HTR-8/SVneo (cell line): ENCODE results near the gene DEFB126.
"Not testable (repeated sequence)": the region's sequence is repeated elsewhere in the genome, so short reads cannot be mapped to it uniquely, and the experiment has no call there.

Experiments used
- DNase-seq: peaks from one replicate; pipeline ENCODE4 v3.0.0; 2011; ENCODE audit warnings: low spot score, mixed read lengths; ENCODE audit not compliant: insufficient read length
- FAIRE-seq: peaks from 2 replicates; lab custom pipeline; 2011; peaks lifted over from hg19 to GRCh38; lab: Jason Lieb, UNC

Gene DEFB126, protein sequence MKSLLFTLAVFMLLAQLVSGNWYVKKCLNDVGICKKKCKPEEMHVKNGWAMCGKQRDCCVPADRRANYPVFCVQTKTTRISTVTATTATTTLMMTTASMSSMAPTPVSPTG

DNA sequence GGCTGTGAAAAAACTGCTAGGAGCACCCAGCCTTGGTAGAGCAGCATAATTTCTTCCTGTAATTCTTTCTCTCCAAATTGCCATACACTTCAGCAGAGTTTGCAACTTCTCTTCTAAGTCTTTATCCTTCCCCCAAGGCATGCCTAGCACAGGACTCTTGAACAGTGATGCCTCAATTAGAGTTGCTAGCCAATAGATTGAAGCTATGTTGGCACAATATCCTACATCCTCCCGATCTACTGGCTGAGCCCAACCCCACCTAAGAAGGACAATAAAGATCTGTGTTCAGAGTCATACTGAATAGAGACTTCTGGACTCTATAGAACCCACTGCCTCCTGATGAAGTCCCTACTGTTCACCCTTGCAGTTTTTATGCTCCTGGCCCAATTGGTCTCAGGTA lies at the start of gene DEFB126:
Gene DEFB126 (plus strand): TSS at position 301 of the 400 bp plus-strand sequence. CDS start 39 bp downstream, at position 340.
- no peak for FAIRE-seq
- no peak for DNase-seq

DNA sequence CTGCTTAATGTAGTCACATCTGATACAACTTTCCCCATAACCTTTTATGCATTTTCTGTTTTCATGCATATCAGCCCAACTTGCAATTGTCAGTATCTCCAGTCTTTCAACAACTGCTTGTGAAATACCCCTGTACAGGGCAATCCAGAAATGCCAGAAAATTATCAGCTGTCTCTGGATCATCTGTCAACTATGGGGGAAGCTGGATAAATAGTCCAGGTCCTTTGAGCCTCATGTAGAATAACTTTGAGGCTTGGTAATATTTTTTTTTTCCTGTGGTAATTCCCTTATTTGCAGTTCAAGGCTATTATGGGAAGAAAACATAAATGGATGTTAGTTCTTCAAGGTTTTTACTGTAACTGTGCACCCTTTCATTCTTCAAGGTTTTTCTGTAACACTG lies 48.7 kb upstream of the DEFB126 start:
- DNase-seq (no peak), FAIRE-seq (no peak)

DNA sequence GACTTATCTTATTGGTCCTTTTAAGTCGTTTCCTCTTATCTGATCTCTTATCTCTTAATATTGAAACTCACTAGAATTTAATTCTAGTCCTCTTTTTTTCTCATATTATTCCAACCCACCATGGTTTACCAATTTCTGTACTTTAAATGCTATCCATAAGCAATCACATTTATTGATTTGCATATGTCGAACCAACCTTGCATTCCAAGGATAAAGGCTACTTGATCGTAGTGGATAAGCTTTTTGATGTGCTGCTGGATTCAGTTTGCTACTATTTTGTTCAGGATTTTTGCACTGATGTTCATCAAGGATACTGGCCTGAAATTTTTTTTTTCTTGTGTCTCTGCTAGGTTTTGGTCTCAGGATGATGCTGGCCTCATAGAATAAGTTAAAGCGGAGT lies 47.2 kb upstream of the DEFB126 start:
- no peak for DNase-seq
- no peak for FAIRE-seq

DNA sequence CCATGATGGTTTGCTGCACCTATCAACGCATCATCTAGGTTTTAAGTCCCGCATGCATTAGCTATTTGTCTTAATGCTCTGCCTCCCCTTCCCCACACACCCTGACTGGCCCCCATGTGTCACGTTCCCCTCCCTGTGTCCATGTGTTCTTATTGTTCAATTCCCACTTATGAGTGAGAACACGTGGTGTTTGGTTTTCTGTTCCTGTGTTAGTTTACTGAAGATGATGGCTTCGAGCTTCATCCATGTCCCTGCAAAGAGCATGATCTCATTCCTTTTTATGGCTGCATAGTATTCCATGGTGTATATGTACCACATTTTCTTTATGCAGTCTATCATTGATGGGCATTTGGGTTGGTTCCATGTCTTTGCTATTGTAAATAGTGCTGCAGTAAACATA lies 44.7 kb upstream of the DEFB126 start:
- FAIRE-seq, DNase-seq: not testable (repeated sequence)

DNA sequence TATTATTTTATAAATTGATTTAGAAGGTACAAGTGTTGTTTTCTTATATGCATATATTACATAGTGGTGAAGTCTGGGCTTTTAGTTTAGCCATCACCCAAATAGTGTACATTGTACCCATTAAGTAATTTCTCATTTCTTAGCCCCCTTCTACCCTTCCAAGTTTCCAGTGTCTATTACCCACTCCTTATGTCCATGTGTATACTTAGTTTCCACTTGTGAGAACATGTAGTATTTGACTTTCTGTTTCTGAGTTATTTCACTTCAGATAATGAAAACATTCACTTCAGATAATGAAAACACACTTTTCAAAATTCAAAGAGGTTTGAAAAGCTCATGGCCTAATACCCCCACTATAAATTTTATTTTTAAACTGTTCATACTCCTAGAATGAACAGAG lies 40.4 kb upstream of the DEFB126 start:
- FAIRE-seq (no peak), DNase-seq (no peak)

DNA sequence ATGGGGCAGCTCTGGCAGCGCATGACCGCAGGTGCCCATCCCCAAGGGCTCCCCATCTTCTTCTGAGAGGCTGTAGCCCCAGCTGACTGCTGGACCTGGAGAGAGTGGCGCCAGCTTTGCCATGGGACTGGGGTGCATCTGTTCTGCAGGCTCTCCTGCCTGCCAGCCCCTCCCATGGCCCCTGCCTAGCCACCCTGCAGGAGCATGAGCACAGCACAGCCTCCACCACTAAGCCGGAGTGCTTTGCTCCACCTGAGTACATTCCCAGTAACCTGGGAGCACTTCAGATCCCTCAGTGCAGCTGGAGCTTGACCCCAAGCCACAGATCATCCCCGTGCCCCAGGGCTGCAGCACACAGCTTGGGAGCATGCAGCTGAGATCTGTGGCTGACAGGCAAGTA lies 38.9 kb upstream of the DEFB126 start:
- FAIRE-seq (no peak), DNase-seq (no peak)

DNA sequence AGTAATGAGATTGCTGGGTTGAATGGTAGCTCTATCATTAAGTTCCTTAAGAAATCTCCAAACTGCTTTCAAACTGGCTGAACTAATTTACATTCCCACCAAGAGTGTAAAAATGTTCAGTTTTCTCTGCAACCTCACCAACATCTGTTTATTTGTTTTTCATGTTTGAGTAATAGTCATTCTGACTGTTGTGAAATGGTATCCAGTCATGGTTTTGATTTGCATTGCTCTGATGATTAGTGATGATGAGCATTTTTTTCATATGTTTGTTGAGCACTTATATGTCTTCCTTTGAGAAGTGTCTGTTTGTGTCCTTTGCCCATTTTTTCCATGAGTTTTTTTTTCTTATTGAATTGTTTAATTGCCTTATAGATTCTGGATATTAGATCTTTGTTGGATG lies 30.0 kb upstream of the DEFB126 start:
- FAIRE-seq = no peak
- DNase-seq = no peak

DNA sequence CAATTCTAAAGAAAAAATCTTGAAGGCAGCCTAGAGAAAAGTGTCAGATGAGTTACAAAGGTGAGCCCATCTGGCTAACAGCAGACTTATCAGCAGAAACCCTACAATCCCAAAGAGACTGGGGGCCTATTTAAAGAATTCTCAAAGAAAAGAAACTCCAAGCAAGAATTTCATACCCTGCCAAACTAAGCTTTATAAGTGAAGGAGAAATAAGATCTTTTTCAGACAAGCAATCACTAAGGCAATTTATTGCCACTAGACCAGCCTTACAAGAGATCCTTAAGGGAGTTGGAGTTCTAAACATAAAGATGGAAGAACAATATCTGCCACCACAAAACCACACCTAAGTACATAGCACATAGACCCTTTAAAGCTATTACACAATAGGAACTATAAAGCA lies 24.9 kb upstream of the DEFB126 start:
- FAIRE-seq = no peak
- DNase-seq = no peak

DNA sequence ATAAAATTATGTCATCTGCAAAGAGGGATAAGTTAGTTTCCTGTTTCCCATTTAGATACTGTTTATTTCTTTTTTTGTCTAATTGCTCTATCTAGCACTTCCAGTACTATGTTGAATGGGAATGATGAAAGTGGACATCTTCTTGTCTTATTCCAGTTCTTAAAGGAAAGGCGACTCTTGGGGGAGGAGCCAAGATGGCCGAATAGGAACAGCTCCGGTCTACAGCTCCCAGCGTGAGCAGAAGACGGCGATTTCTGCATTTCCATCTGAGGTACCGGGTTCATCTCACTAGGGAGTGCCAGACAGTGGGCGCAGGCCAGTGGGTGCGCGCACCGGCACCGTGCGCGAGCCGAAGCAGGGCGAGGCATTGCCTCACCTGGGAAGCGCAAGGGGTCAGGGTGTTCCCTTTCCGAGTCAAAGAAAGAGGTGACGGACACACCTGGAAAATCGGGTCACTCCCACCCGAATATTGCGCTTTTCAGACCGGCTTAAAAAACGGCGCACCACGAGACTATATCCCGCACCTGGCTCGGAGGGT lies 12.5 kb upstream of the DEFB126 start:
- DNase-seq, FAIRE-seq: not testable (repeated sequence)

DNA sequence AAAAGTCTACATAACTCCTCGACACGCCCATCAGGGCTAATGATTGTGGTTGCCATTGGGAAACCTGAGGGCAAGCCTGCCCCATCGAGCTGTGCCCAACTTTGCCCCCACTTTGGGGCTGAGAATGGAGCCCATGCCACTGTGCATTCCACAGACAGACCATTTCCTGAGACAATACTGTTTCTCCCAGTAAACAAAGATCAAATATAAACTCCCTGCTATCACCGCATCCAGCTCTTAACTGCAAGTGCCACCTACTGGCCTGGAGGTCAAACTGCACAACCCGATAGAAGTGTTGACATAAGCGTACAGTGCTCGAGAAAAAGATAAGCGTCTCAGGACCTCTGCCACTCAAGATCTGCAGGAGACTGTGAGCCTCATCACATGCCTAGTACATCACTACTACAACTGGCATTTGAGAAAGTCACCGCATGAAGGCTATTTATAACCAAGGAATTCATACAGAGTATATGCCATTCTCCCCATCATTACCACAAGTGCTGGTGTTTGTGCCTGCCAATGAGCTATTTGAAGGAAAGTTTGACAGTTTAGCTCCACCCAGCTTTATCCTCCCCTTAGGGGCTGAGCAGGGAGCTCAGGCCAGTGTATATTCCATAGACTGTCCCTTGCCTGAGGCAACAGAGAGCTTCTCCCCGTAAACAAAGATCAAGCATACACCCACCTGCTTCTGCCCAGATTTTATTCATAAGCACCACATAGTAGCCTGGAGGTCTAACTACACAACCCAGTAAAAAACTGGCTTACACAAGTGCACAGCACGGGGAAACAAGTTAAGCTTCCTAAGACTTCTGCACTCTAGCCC lies 4.5 kb upstream of the DEFB126 start:
- FAIRE-seq = no peak

DNA sequence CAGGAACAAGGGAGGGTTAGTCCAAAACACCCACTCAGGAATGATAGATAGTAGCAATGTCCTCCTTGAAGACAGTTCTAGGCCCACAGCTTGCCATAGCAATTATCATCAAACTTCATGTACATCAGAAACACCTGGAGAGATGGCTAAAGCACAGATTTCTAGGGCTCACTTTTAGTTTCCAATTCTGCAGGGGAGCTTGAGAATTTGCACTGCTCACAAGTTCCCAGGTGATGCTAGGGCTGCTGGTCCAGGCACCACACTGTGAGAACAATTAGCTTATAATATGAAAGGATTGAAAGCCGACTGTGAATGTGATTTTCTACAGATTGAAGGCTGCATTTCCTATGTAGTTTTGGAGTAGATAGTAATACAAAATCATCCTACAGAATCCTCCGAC lies 3.5 kb downstream of the DEFB126 start:
- DNase-seq (no peak), FAIRE-seq (no peak)

More for the DNA sequence above, 4.5 kb upstream of the DEFB126 start:
- no peak for DNase-seq

DNA sequence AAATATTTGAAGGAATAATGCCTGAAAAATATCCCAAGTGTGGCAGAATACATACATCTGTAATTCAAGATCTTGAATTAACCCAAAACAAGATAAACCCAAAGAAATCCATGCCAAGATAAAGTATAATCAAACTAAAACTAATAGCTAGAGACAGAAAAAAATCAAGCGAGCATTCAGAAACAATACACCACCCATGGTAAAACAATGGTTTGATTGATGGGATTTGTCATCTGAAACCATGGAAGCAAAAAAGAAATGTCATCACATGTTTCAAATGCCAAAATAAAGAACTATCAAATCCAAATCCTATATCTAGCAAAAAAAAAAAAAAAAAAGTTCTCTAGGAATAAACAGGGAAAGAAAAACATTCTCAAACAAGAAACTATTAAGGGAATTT lies 9.7 kb downstream of the DEFB126 start:
- FAIRE-seq = no peak

DNA sequence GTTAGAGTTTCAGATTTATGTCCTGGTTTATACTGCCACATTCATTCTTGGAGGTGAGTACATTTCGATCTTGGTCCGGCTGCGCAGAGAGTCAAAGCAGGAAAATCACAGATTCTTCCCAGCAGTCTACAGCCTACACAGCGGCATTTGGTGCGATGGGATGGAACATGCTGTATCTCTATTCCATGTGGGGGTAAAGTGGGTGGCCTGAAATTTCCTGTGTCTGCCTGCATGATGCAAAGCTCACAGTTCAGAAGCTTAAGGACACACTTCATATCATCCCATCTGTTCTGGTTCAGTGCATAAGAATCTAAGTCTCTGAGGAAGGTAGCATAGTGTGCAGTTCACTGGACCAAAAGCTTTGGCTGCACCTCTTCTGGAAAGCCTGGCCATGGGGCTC lies 14.8 kb downstream of the DEFB126 start, which contains the start of gene DEFB127:
Gene DEFB127 (plus strand): TSS at position 301 of the 400 bp plus-strand sequence. CDS start 91 bp downstream, at position 392.
- FAIRE-seq = no peak
- no peak for DNase-seq

More for the DNA sequence above, 9.7 kb downstream of the DEFB126 start:
- no peak for DNase-seq

DNA sequence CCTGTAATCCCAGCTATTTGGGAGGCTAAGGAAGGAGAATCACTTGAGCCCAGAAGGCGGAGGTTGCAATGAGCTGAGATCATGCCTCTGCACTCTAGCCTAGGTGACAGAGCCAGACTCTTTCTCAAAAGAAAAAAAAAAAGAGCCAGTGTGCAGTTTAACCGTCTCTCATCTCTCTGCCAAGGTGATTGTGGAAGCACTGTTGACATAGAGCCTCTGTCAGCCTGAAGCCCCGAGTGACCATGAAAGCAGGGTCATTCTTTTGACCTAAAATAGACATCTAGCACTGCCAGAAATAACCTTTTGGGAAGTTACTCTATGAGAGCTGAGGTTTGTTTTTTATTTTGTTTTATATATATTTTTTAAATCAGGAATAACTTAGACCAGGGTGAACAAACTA lies 22.2 kb downstream of the DEFB126 start:
- FAIRE-seq (no peak), DNase-seq (no peak)

DNA sequence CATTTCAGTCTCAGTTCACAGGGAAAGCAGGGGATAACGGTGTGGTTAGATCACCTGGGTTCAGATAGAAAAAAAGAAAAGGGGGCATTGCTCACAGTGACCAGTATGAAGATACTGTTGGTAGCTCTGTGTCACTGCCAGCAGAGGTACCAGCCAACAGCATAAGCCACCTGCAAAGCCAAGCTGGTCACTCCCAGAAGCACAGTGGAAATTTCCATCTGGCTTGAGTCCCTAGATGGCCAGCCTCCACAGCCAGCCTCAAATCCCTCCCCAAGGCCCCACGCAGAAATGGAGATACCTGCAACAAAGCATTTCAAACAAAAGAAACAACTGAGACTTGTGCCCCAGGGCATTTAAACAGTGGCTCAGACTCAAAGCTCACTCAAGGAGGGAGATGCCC lies 26.5 kb downstream of the DEFB126 start:
- no peak for DNase-seq
- FAIRE-seq = no peak

DNA sequence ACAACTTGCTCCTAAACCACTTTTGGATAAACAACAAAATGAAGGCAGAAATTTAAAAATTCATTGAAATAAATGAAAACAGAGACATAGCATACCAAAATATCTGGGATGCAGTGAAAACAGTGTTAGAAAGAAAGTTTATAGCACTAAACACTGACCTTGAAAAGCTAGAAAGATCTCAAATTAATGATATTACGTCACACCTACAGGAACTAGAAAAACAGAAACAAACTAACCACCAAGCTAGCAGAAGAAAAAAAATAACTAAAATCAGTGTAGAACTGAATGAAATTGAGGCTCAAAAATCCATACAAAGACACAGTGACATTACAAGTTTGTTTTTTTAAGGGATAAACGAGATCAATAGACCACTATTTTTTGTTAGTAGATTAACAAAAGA lies 41.9 kb downstream of the DEFB126 start:
- DNase-seq = no peak
- no peak for FAIRE-seq

DNA sequence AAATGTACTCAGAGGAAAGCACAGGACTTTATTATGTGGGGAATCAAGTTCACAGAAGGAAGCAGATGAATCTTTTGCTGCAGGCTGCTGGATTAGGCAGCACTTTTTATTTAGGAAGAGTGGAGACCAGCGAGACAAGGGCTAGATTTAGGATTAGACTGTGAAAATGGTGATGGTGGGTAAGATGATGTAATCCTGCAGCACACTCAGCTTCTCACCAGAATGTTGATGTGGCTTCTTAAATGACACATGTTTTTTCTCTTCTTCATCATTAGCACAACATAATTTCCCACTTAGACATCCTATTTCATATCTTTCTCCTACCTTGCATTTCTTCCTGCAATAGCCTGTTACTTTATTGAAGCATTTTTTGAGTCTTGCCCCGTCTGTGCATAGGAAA lies 45.3 kb downstream of the DEFB126 start:
- FAIRE-seq = no peak
- no peak for DNase-seq

DNA sequence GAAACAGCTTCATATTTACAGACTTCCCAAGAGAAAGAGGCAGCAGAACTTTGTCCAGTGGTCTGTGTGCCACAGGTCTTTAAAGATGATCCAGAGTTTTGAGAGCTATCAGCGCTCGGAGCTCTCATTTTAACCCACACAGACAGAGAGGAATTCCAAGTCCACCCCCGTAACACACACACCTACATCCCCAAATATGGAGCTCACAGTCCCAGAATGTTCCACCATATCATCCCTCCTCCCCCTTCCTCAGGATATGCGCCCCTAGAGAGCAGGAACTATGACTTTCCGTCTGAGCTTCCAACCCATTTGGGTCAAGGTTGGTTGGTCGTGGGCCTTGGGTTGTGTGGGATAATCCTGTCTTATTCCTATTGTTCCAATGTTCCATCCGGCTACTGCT lies 47.2 kb downstream of the DEFB126 start, which contains the start of gene DEFB128:
Gene DEFB128 (minus strand): TSS at position 101 of the 400 bp plus-strand sequence. CDS start 88 bp downstream, at position 13.
- FAIRE-seq (no peak), DNase-seq (no peak)
